GM18858 (cell line): ENCODE measurements around the gene SPTBN4.
"Not testable (repeated sequence)": the region's sequence is repeated elsewhere in the genome, so short reads cannot be mapped to it uniquely, and the experiment has no call there.

Experiments used
- ATAC-seq: cut with Tn5 transposase; IDR thresholded peaks from one replicate; pipeline ENCODE4 v1.9.1; 2021; ENCODE audit not compliant: unreplicated experiment

SPTBN4 gene

GRCh38 chr19:40584007-40584406 lies 117.2 kb downstream of the SPTBN4 start:
- ATAC-seq: no peak

DNA sequence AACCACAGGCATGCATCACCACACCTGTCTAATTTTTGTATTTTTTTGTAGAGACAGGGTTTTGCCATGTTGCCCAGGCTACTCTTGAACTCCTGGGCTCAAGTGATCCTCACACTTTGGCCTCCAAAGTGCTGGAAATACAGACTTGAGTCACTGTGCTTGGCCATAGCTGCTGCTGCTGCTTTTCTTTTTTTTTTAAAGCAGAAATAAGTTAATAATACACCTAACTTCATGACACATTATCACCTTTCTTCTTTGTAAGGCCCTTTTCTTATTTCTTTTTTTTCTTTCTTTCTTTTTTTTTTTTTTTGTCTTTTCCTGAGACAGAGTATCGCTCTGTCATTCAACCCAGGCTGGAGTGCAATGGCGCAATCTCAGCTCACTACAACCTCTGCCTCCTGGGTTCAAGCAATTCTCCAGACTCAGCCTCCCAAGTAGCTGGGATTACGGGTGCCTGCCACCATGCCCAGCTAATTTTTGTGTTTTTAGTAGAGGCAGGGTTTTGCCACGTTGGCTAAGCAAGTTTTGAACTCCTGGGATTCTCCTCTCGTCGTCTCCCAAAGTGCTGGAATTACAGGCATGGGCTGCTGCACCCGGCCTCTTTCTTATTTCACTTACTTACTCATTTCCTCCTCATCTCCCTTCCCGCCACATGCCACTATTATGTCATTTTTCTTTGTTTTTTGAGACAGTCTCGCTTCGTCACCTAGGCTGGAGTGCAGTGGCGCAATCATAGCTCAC lies 118.6 kb downstream of the SPTBN4 start:
- ATAC-seq: no peak

DNA sequence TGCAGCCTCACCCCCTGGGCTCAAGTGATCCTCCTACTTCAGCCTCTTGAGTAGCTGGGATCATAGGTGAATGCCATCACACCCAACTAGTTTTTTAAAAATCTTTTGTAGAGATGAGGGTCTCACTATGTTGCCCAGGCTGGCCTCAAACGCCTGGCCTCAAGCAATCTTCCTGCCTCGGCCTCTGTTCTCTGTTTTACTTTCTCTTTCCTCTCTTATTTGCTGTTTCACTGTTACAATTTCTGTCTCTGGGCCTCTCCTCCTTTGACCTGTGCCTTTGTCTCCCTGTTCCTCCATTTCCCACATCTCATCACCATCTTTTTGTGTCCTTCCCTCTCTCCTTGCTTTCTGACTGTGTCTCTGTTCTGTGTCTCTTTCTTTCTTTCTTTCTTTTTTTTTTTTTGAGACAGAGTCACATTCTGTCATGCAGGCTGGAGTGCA lies 119.2 kb downstream of the SPTBN4 start:
- no peak for ATAC-seq

GRCh38 chr19:40586611-40587010 lies 119.8 kb downstream of the SPTBN4 start:
- no peak for ATAC-seq

GRCh38 chr19:40588110-40588854 lies 121.5 kb downstream of the SPTBN4 start:
- ATAC-seq: no peak

GRCh38 chr19:40588926-40589569 lies 122.2 kb downstream of the SPTBN4 start:
- ATAC-seq: no peak

DNA sequence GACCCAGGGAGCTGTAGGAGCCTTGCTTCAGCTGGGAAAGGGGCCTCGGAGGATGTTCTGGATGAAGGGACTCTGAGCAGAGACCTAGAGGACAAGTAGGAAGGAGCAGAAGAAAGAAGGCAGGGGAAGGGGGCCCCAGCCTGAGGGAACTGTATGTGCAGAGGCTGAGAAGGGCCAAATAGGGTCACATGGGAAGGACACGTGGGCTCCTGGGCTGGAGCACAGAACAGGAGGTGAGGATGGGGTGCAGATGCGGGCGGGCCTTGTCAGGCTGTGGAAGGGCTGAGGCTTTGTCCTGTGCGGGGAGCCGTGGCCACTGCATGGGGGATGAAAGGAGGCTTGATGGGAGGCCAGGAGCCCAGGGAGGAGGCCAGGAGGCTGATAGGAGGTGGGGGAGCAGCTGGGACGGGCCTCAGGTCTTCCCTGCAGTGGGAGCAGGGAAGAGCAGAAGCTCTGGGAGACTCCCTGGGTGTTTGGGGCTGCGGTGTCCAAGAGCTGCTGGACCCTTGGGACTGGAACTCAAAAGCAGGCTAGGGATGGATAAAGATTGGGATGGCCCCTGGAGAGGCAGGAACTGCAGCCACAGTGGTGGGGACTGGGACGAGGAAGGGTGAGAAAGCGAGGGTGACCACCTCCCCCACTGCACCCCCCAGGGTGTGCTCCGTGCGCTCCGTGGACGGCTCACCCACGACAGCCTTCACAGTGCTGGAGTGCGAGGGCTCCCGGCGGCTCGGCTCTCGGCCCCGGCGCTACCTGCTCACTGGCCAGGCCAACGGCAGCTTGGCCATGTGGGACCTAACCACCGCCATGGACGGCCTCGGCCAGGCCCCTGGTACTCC lies 123.0 kb downstream of the SPTBN4 start:
- no peak for ATAC-seq

DNA sequence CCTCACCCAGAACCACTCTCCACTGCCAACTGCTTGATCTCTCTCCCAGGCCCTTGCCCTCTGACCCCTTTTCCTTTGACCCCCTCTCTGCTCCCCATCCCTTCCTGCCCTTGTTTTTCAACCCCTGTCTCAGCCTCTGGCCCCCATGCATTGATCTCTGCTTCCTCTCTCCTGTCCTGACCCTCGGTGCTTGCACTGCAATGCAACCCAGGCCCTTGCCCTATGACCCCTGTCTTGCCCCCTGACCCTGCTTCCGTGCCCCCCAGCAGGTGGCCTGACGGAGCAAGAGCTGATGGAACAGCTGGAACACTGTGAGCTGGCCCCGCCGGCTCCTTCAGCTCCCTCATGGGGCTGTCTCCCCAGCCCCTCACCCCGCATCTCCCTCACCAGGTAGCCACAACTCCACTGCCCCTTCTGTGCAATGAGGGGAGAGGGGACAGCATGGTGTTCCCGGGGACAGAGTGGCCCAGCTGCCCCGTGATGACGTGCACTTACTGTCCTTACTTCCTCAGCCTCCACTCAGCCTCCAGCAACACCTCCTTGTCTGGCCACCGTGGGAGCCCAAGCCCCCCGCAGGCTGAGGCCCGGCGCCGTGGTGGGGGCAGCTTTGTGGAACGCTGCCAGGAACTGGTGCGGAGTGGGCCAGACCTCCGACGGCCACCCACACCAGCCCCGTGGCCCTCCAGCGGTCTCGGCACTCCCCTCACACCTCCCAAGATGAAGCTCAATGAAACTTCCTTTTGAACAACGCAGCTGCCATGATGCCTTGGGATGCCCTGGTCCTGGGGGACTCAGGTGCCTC lies 123.9 kb downstream of the SPTBN4 start:
- no peak for ATAC-seq

DNA sequence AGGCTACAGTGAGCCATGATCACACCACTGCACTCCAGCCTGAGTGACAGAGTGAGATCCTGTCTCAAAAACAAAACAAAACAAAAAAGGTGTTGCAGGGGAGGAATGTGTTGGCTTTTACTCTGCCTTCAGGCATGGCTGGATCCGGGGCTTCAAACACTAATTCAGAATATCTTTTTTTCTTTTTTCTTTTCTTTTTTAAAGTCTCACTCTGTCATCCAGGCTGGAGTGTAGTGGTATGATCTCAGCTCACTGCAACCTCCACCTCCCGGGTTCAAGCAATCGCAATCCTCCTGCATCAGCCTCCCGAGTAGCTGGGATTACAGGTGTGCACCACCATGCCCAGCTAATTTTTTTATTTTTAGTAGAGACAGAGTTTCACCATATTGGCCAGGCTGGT lies 124.9 kb downstream of the SPTBN4 start:
- not testable (repeated sequence) for ATAC-seq

DNA sequence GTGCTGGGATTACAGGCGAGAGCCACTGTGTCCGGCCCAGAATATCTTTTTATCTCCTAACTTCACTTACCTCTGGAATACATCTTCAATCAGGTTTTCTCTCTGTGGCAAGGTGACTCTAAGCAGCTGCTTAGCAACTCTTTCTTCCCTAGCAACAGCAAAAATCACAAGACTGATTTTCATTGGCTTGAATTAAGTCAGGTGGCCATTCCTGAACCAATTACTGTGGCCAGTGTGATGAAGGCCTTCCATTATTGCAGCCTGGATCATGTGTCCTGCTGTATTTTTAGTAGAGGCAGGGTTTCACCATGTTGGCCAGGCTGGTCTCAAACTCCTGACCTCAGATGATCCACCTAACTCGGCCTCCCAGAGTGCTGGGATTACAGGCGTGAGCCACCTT lies 125.4 kb downstream of the SPTBN4 start:
- ATAC-seq: no peak

- no peak for ATAC-seq
Measured at GRCh38 chr19:40594255-40594654, 127.5 kb downstream of the SPTBN4 start.

DNA sequence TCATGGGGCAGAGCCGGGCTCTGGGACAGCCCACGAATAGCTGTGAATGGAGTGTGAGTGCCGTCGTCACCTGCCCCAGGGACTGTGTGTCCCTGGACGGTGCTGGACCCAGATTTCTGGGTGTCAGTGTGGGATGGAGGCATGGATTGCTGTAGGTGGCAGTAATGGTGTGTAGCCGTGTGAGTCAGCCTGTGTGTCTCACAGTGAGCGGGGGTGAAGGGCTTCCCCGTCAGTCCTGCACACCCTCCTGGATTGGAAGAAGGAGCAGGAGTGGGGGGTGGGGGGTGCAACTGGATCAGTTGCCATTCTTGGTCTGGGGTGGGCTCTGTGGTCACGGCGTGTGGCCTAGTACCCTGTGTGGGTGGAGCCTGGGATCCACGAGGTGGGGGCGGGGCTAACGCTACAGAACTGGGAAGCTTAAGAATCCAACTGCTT lies 127.9 kb downstream of the SPTBN4 start:
- no peak for ATAC-seq

DNA sequence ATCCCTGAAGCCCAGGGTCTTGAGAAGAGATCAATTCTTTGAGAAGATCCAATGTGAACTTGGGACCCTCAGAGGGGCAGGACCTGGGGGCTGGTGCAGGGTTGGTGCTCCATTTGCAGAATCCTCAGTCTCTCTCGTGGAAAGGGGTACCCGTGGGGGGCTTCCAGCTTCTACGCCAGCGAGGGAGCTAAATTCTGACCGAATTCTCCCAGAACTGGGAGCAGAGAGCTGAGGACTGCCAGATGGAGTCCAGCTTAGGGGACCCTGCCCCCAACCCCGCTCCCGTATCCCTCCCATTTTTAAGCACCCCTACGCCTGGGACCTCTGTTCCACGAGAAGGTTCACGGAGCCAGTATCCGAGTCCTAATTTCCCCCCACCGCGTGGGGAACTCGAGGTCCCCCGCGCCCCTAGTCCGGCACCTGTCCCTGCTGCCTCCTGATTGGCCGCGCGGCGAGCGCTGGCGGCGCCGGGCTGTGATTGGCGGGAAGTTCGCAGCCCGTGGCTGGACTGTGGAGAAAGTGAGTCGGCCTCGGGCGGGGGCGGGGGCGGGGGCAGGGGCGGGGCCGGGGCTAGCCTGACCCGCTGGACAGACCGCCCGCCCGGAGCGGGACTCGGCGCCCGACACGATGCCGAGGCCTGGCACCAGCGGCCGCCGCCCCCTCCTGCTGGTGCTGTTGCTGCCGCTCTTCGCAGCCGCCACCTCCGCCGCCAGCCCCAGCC lies 130.0 kb downstream of the SPTBN4 start:
- ATAC-seq: no peak

GRCh38 chr19:40597329-40597838 lies 130.6 kb downstream of the SPTBN4 start:
- ATAC-seq: no peak

- ATAC-seq: no peak
Measured at GRCh38 chr19:40598121-40598917, 131.5 kb downstream of the SPTBN4 start.

DNA sequence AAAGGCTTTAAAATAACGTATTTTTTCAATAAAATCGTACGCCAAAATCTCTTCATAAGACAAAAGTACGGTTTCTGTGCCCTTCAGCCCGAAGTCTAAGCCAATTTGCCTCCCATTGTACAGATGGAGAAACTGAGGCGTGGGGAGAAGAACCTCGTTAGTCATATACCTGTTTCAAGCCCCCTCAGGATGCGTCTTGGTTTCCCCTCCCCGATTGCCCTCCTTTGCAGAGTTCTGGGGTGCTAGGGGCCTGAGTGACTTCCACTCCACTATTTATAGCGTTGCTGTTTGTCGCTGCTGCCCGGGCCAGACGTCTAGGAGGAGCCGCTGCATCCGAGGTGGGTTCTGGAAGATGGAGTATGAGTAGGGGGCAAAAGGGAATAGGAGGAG lies 132.1 kb downstream of the SPTBN4 start:
- no peak for ATAC-seq

DNA sequence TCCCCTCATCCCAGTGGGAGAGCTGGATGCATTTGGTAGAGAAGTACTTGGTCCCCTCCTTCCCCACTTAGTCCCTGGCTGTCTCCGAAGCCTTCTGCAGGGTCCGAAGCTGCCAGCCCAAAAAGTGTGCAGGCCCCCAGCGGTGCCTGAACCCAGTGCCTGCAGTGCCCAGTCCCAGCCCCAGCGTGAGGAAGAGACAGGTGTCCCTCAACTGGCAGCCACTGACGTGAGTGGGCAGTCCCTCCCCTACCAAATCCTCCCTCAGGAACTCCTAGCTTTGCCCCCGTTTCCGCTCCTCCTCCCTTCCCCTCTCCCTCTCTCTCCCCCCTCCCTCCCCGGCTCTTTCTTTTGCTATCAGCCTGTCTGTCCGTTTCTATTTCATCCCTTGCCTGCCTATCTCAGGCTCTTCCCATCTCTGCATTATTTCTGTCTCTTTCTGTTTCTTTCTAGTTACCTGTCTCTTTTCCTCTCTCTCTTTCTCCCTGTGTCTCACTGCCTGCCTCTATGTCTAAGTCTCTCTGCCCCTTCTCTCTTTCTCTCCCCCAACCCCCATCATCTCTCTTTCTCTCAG lies 132.6 kb downstream of the SPTBN4 start:
- no peak for ATAC-seq

GRCh38 chr19:40599902-40600569 lies 133.2 kb downstream of the SPTBN4 start:
- no peak for ATAC-seq
